DND-41 (cell line): ENCODE measurements around the gene PAGE2.
A peak's percentile ranks its signal among the peaks of the same experiment; 100 is the strongest.

ENCODE experiments used
- ATAC-seq: fragments of 200-7000 bp; cut with Tn5 transposase; 3 replicates; pipeline ENCODE4 v1.9.1; 2021; ENCODE audit warnings: low read depth; ENCODE audit not compliant: insufficient read depth
- DNase-seq: peaks from one replicate; pipeline ENCODE4 v3.0.0-alpha.2; 2020
- H2AFZ ChIP-seq: 2 replicates; pipeline ENCODE4 v1.6.0; 2012; ENCODE audit warnings: low read depth, low read length
- H3K27ac ChIP-seq: 2 replicates; pipeline ENCODE4 v1.5.1; 2012; ENCODE audit warnings: low read length, inconsistent platforms
- H3K27me3 ChIP-seq: fragments of 200-600 bp; sonication (generic); 2 replicates; pipeline ENCODE4 v1.6.0; 2012; ENCODE audit warnings: low read length, mild to moderate bottlenecking, inconsistent platforms; ENCODE audit not compliant: insufficient read depth, poor library complexity
- H3K36me3 ChIP-seq: 2 replicates; pipeline ENCODE4 v1.5.1; 2012; ENCODE audit warnings: low read length, inconsistent platforms; ENCODE audit not compliant: insufficient read depth
- H3K4me1 ChIP-seq: 2 replicates; pipeline ENCODE4 v1.5.1; 2012; ENCODE audit warnings: mild to moderate bottlenecking, low read length; ENCODE audit not compliant: insufficient read depth
- H3K4me2 ChIP-seq: 2 replicates; pipeline ENCODE4 v1.6.0; 2012; ENCODE audit warnings: mild to moderate bottlenecking, moderate library complexity, low read length, inconsistent platforms; ENCODE audit not compliant: insufficient read depth
- H3K4me3 ChIP-seq, 2 experiments: fragments of 200-600 bp in 1 of 2; shearing (Covaris generic) in 1 of 2; 2 replicates each; pipeline ENCODE4 v1.5.1; 2012 to 2016; ENCODE audit warnings: inconsistent platforms in 2 of 2, low read length in 2 of 2, mild to moderate bottlenecking in 2 of 2, low read depth in 1 of 2, moderate library complexity in 1 of 2
- H3K79me2 ChIP-seq: 2 replicates; pipeline ENCODE4 v1.6.0; 2012; ENCODE audit warnings: low read length, inconsistent platforms; ENCODE audit not compliant: insufficient read depth
- H3K9ac ChIP-seq: 2 replicates; pipeline ENCODE4 v1.6.0; 2012; ENCODE audit warnings: low read depth, mild to moderate bottlenecking, inconsistent platforms, low read length, moderate library complexity
- H3K9me3 ChIP-seq: 2 replicates; pipeline ENCODE4 v1.5.1; 2012; ENCODE audit warnings: low read length, moderate library complexity, mild to moderate bottlenecking, inconsistent platforms; ENCODE audit not compliant: insufficient read depth, severe bottlenecking
- H4K20me1 ChIP-seq: 2 replicates; pipeline ENCODE4 v1.6.0; 2012; ENCODE audit warnings: low read length; ENCODE audit not compliant: insufficient read depth
- CTCF ChIP-seq: IDR thresholded peaks from 2 replicates; pipeline ENCODE4 v1.5.1; 2012; ENCODE audit warnings: borderline replicate concordance, low read length, moderate library complexity, mild to moderate bottlenecking; ENCODE audit not compliant: poor library complexity, severe bottlenecking; ENCODE audit errors: extremely low read depth
- EZH2 ChIP-seq: IDR thresholded peaks from 3 replicates; pipeline ENCODE4 v1.6.1; 2012; ENCODE audit warnings: borderline replicate concordance, low read depth, mild to moderate bottlenecking, moderate library complexity, low read length, inconsistent platforms; ENCODE audit not compliant: severe bottlenecking

Gene PAGE2

DNA sequence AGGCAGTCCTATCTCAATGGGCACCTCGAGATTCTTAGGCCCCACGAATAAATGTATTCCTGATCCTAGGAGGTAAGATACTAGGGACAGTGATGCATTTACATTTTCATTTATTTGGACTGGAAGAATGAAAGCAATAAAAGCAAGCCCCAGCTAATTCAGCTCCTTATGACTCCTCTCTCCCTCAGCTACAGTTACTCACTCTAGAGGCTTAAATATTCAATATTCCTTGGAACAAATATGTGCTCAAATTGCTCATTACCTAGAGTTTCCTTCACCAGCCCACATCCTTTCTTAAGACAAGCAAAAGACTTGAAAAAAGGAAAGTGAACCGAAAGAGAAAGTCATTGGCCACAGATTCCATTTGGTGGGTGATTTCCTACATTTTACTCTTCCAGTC, 13.9 kb downstream of the PAGE2 start:
- ATAC-seq (no peak), DNase-seq (no peak)
- no peaks in the 10 kb centered on the region for H3K4me1 ChIP-seq
- H3K9ac ChIP-seq, result no peak overlapping the region
- no peak overlapping the region for H3K4me2 ChIP-seq
- no peaks in the 10 kb centered on the region for H4K20me1 ChIP-seq
- no peaks in the 10 kb centered on the region for H3K9me3 ChIP-seq
- no peak overlapping the region for H3K4me3 ChIP-seq
- H3K27me3 ChIP-seq, result no peaks in the 10 kb centered on the region
- no peak overlapping the region for H3K27ac ChIP-seq
- H3K79me2 ChIP-seq, result no peaks in the 10 kb centered on the region
- TF ChIP-seq EZH2 (no peak), CTCF (no peak)
- no peak overlapping the region for H2AFZ ChIP-seq
- H3K36me3 ChIP-seq, result no peaks in the 10 kb centered on the region

DNA sequence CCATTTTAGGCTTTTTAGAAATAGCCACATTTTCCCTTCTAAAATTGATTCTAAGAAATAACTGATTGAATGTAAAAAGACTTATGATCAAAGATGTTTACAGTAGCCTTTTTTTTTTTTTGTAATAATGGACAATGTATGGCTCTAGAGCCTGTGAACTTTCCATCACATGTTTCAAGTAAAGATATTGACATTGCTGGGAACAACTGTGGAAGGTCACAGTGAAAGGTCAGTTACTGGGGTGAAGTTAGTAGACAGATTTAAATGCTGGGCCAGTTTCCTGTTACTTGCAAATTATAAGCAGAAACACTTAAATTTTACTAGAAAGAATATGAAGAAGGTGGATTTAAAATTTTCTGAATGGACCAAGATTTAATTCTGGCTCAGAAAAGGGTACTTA, 18.4 kb downstream of the PAGE2 start:
- Histone ChIP-seq H3K79me2 (no peaks in the 10 kb centered on the region), H3K27me3 (no peaks in the 10 kb centered on the region), H3K4me2 (no peak overlapping the region), H3K9me3 (no peaks in the 10 kb centered on the region), H3K4me1 (no peaks in the 10 kb centered on the region), H2AFZ (no peak overlapping the region), H3K27ac (no peak overlapping the region), H3K36me3 (no peaks in the 10 kb centered on the region), H3K4me3 (no peak overlapping the region), H4K20me1 (no peaks in the 10 kb centered on the region), H3K9ac (no peak overlapping the region)
- TF ChIP-seq CTCF (no peak), EZH2 (no peak)
- DNase-seq (no peak), ATAC-seq (no peak)

DNA sequence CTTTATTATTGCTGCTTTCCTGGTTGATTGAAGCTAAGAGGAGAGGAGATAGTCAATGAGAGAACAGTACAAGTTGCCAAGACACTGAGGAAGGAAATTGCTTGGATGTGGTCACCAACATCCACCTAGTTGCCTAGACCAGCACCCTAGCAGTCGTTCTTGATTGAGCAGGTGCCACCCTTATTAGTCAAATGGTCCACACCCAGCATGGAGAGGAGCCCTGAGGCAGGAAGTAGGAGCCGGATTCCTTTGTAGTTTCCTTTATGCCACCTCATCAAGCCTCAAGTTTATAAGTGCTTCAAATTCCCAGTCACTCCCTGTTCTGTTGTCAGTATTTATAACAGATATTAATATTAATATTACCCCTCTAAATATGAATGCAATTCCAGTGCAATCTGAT, 19.1 kb downstream of the PAGE2 start:
- no peaks in the 10 kb centered on the region for H3K9me3 ChIP-seq
- ATAC-seq (0 out of 3 replicates have a peak, but pooled peaks have one; percentile 24), DNase-seq (peak; percentile 2)
- no peak overlapping the region for H3K27ac ChIP-seq
- no peak overlapping the region for H3K9ac ChIP-seq
- no peak overlapping the region for H2AFZ ChIP-seq
- no peaks in the 10 kb centered on the region for H3K4me1 ChIP-seq
- H4K20me1 ChIP-seq, result no peaks in the 10 kb centered on the region
- TF ChIP-seq CTCF (no peak), EZH2 (no peak)
- no peaks in the 10 kb centered on the region for H3K79me2 ChIP-seq
- no peaks in the 10 kb centered on the region for H3K27me3 ChIP-seq
- H3K36me3 ChIP-seq, result no peaks in the 10 kb centered on the region
- no peak overlapping the region for H3K4me3 ChIP-seq
- H3K4me2 ChIP-seq, result no peak overlapping the region

DNA sequence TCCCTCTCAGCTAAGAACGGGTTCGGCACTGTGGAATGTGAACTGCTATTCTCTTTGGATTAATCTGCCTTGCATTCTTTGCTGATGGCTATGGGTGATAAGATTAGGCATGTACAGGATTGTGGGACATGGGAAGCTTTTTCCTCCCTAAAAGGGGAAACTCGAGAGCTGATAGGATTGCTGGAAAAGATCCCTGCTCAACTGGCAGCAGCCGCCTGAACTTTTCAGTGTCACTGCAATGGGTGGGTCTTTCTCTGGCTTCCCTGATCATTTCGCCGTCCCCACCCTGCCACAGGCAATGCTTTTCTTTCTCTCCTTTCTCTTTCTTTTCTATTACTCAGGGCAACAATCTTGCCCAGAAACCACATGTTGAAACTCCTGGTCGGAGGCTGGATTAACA, 20.5 kb downstream of the PAGE2 start:
- H3K4me2 ChIP-seq, result no peak overlapping the region
- H3K36me3 ChIP-seq, result no peaks in the 10 kb centered on the region
- no peak overlapping the region for H3K4me3 ChIP-seq
- no peaks in the 10 kb centered on the region for H3K27me3 ChIP-seq
- DNase-seq (no peak), ATAC-seq (no peak)
- H2AFZ ChIP-seq, result no peak overlapping the region
- no peaks in the 10 kb centered on the region for H3K9me3 ChIP-seq
- no peaks in the 10 kb centered on the region for H4K20me1 ChIP-seq
- no peak overlapping the region for H3K27ac ChIP-seq
- H3K9ac ChIP-seq, result no peak overlapping the region
- H3K79me2 ChIP-seq, result no peaks in the 10 kb centered on the region
- TF ChIP-seq EZH2, result no peak
- TF ChIP-seq CTCF, result no peak
- H3K4me1 ChIP-seq, result no peaks in the 10 kb centered on the region
